ENCODE data around the gene CCNB2. TPM values are rescaled to one million over a fixed set of nuclear protein-coding genes. Genes with fewer than 3 reads are reported as not detected.

Gene CCNB2
- total RNA-seq, 6 donors from 2014 or later, result 1.7 to 4.9 (median 2.8) TPM; not detected in 1

GRCh38 chr15:59150185-59150584 is 45.2 kb downstream of the CCNB2 start:
- ATAC-seq (ENCODE audit: low FRiP score in 2 of 2), result no peak
- H3K27ac ChIP-seq, result no peak overlapping the region

DNA sequence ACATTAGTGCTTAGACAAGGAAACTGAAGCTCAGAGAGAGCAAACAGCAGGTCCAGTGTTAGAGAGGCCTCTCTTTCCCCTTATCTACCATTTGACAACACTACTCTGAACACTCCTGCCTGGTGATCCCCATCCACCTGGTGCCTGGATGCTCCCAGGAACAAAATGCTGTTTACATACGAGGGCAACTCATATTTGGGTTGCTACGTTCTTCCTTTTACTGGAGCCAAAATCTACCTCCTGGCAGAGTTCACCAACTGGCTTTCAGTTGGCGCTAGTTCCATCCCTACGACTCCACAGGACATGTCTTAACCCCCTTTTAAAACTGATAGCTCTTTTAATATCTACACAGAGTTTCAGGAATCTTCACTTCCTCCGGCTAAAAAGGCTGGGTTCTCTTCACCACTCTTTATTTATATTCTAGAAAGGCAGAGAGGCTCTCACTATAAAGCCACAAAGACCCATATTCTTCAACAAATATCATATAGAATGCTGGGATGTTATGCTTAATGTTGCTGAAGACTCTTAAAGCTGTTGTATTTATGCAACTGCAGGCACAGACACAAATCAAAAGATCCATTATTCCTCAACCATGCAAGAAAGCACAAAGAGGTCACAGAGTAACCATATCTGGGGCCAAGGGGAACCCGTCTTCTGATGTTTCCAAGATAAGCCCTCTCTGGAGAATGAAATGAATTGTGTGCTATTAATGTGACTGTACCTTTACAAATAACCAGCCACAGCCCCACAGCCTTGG is 47.9 kb downstream of the CCNB2 start:
- peaks cover 0 to 77% (median 15%) of the 10 kb centered on the region in 4 donors for H3K36me3 ChIP-seq
- no peaks in the 10 kb centered on the region for H3K4me1 ChIP-seq
- no peaks in the 10 kb centered on the region for H3K27me3 ChIP-seq
- H3K9me3 ChIP-seq, result no peaks in the 10 kb centered on the region
- no peak for DNase-seq
- TF ChIP-seq EP300 (IDR thresholded peaks at IDR 0.05), result no peak
- TF ChIP-seq, protein P1, sequence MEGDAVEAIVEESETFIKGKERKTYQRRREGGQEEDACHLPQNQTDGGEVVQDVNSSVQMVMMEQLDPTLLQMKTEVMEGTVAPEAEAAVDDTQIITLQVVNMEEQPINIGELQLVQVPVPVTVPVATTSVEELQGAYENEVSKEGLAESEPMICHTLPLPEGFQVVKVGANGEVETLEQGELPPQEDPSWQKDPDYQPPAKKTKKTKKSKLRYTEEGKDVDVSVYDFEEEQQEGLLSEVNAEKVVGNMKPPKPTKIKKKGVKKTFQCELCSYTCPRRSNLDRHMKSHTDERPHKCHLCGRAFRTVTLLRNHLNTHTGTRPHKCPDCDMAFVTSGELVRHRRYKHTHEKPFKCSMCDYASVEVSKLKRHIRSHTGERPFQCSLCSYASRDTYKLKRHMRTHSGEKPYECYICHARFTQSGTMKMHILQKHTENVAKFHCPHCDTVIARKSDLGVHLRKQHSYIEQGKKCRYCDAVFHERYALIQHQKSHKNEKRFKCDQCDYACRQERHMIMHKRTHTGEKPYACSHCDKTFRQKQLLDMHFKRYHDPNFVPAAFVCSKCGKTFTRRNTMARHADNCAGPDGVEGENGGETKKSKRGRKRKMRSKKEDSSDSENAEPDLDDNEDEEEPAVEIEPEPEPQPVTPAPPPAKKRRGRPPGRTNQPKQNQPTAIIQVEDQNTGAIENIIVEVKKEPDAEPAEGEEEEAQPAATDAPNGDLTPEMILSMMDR (IDR thresholded peaks at IDR 0.05), result no peak
- no peak for TF ChIP-seq POLR2A (IDR thresholded peaks at IDR 0.05)
- TF ChIP-seq POLR2AphosphoS5 (IDR thresholded peaks at IDR 0.05), result no peak
- 95 to 96% methylated on average over 6 of the region's 6 CpGs for WGBS, 2 donors
- no peak overlapping the region for H3K4me3 ChIP-seq
- no peak for ATAC-seq (ENCODE audit: low FRiP score in 2 of 2)
- H3K27ac ChIP-seq, result no peak overlapping the region

More at GRCh38 chr15:59150185-59150584, 45.2 kb downstream of the CCNB2 start:
- DNase-seq, result no peak
- Histone ChIP-seq H3K4me3 (no peak overlapping the region), H3K36me3 (peaks cover 0 to 57% (median 10%) of the 10 kb centered on the region in 4 donors), H3K9me3 (no peaks in the 10 kb centered on the region), H3K27me3 (no peaks in the 10 kb centered on the region), H3K4me1 (no peaks in the 10 kb centered on the region)
- TF ChIP-seq EP300 (IDR thresholded peaks at IDR 0.05), result no peak
- 89 to 90% methylated on average over 2 of the region's 2 CpGs for WGBS, 2 donors

DNA sequence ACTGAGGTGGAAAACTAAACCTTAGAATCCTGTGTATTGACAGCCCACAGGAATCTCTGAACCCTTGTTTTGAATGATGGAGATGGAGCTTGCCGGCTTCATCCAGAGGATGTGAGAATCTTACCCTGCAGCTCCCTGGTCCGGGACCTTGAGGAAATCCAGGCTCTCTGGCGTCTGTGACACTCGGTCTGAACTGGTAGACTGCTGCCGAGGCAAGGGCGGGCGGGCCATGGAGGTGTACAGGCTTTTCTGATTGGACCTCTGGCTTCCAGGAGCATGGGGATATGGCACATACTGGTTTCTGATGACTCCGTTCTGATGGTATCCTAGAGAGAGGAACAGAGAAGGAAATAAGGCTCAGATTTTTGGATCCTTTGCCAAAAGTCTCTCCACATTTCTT is 48.5 kb downstream of the CCNB2 start:
- Histone ChIP-seq H3K4me1 (no peaks in the 10 kb centered on the region), H3K36me3 (peaks cover 0 to 83% (median 15%) of the 10 kb centered on the region in 4 donors), H3K4me3 (no peak overlapping the region), H3K27me3 (no peaks in the 10 kb centered on the region), H3K27ac (no peak overlapping the region), H3K9me3 (no peaks in the 10 kb centered on the region)
- ATAC-seq (ENCODE audit: low FRiP score in 2 of 2) (no peak), DNase-seq (no peak)
- TF ChIP-seq EP300 (IDR thresholded peaks at IDR 0.05) (no peak), POLR2AphosphoS5 (IDR thresholded peaks at IDR 0.05) (no peak), POLR2A (IDR thresholded peaks at IDR 0.05) (no peak)
- TF ChIP-seq, protein P1 (IDR thresholded peaks at IDR 0.05), result no peak
- 92 to 95% methylated on average over 5 to 8 of the region's 8 CpGs for WGBS, 2 donors

DNA sequence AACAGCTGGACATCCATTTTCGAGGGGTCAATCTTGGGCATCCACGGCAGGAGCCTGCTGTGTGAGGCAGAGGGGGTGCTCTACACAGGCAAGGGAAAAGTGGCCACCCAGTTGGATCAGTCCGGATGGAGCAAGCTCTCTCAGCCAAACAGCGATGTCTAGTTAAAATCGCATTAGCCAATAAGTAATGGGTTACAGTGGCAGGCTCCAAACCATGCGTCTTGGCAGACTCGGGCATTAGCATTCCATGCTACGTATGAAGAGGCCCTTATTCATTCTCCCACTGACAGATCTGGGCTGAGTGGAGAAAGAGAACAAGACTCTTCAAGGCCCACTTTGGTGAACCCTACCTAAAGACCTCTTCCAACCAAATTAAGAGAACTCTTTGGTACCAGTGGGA is 49.3 kb downstream of the CCNB2 start:
- Histone ChIP-seq H3K27ac (no peak overlapping the region), H3K4me3 (no peak overlapping the region), H3K36me3 (peaks cover 0 to 82% (median 15%) of the 10 kb centered on the region in 4 donors), H3K4me1 (peaks cover 2 to 5% (median 5%) of the 10 kb centered on the region in 4 donors), H3K27me3 (no peaks in the 10 kb centered on the region), H3K9me3 (no peaks in the 10 kb centered on the region)
- ATAC-seq (ENCODE audit: low FRiP score in 2 of 2), result peak in 1 of 2 donors; percentile 39
- no peak for DNase-seq
- TF ChIP-seq POLR2A (IDR thresholded peaks at IDR 0.05), result no peak
- TF ChIP-seq POLR2AphosphoS5 (IDR thresholded peaks at IDR 0.05), result no peak
- TF ChIP-seq, protein P1 (IDR thresholded peaks at IDR 0.05), result no peak
- TF ChIP-seq EP300 (IDR thresholded peaks at IDR 0.05), result no peak
- 80 to 90% methylated on average over 8 of the region's 8 CpGs for WGBS, 2 donors

DNA sequence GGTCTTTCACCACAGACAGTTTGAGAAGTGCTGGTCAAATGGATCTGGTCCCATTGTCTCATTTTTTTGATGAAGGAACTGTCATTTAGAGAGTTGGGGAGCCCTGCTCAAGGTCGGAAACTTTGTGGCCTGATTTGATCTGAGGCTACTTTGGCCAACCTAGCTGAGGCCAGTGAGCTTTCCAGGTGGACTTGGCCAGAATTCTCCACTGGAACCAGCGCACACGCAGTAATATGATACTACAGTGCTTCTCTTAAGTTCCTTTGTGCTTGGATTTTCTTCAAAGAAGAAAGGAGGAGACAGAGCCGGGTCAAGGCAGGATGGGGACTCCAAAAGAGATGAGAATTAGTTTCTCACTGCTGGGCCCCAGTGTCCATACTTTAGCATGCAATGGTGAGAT is 50.5 kb downstream of the CCNB2 start:
- no peak for DNase-seq
- H3K4me3 ChIP-seq, result no peak overlapping the region
- no peaks in the 10 kb centered on the region for H3K9me3 ChIP-seq
- no peak for ATAC-seq (ENCODE audit: low FRiP score in 2 of 2)
- no peak overlapping the region for H3K27ac ChIP-seq
- 85 to 93% methylated on average over 4 of the region's 4 CpGs for WGBS, 2 donors
- peaks cover 2 to 7% (median 5%) of the 10 kb centered on the region in 4 donors for H3K4me1 ChIP-seq
- TF ChIP-seq EP300 (IDR thresholded peaks at IDR 0.05), result no peak
- TF ChIP-seq, protein P1 (IDR thresholded peaks at IDR 0.05), result no peak
- no peak for TF ChIP-seq POLR2AphosphoS5 (IDR thresholded peaks at IDR 0.05)
- TF ChIP-seq POLR2A (IDR thresholded peaks at IDR 0.05), result no peak
- H3K36me3 ChIP-seq, result peaks cover 0 to 75% (median 16%) of the 10 kb centered on the region in 4 donors
- no peaks in the 10 kb centered on the region for H3K27me3 ChIP-seq
